ENCODE measurements around the gene SEC22C.

- no peak for TF ChIP-seq CTCF (IDR thresholded peaks at IDR 0.05)
- no peak for TF ChIP-seq EZH2phosphoT487 (IDR thresholded peaks at IDR 0.05)
- TF ChIP-seq EZH2 (IDR thresholded peaks at IDR 0.05): no peak
Observed at GRCh38 chr3:42503957-42504333, 77.8 kb downstream of the SEC22C start.

Measured in neural progenitor cell (in vitro differentiated cells).